GM12878 (cell line): ENCODE measurements around the gene ZNF79. TPM values are rescaled to one million over a fixed set of nuclear protein-coding genes. Genes with fewer than 3 reads are reported as not detected.

ENCODE experiments used
- ATAC-seq: fragments of 200-7000 bp; cut with Tn5 transposase; 3 replicates; pipeline ENCODE4 v1.9.1; 2020; ENCODE audit warnings: mild to moderate bottlenecking, moderate library complexity
- BruUV-seq: library from RNA; stranded (reverse); fragments of 400-500 nt; replicated peaks from 2 replicates; lab custom pipeline; 2021; lab: Mats Ljungman, UMichigan
- CTCF ChIA-PET: fragments of 300-600 bp; sonication (Branson Sonifier 250); formaldehyde crosslinking; extraction: SDS; loops from one replicate; lab custom pipeline; 2021; ENCODE audit warnings: inconsistent platforms; lab: Yijun Ruan, JAX
- POLR2A ChIA-PET: fragments of 350-600 bp; formaldehyde crosslinking; extraction: SDS; loops from one replicate; lab custom pipeline; 2021; ENCODE audit warnings: inconsistent platforms; lab: Charles Lee
- RAD21 ChIA-PET: fragments of 300-600 bp; sonication (Branson Sonifier 250); formaldehyde crosslinking; loops from one replicate; lab custom pipeline; 2023; ENCODE audit warnings: antibody characterized with exemption; ENCODE audit not compliant: unreplicated experiment; lab: Charles Lee
- SMC1A ChIA-PET: fragments of 300-600 bp; sonication (Branson Sonifier 250); formaldehyde crosslinking; loops from one replicate; lab custom pipeline; 2023; ENCODE audit not compliant: unreplicated experiment, uncharacterized antibody; lab: Charles Lee
- DNase-seq: peaks from one replicate; pipeline ENCODE4 v3.0.0-alpha.2; 2011; ENCODE audit warnings: low read depth, low spot score
- FAIRE-seq: peaks from 3 replicates; lab custom pipeline; 2011; peaks lifted over from hg19 to GRCh38; lab: Jason Lieb, UNC
- H2AFZ ChIP-seq: 2 replicates; pipeline ENCODE4 v1.6.0; 2011; ENCODE audit warnings: low read depth, low read length, control low read depth; ENCODE audit not compliant: control insufficient read depth
- H3K27ac ChIP-seq: 2 replicates; pipeline ENCODE4 v1.5.1; 2011; ENCODE audit warnings: control low read depth; ENCODE audit not compliant: control insufficient read depth, insufficient read depth
- H3K27me3 ChIP-seq, 2 experiments: replicated peaks in 1 of 2; 2 replicates each; pipeline versions ENCODE4 v1.6.0 to v1.6.1; 2011; ENCODE audit warnings: low read length in 1 of 2; ENCODE audit not compliant: control insufficient read depth in 2 of 2, insufficient read depth in 2 of 2
- H3K36me3 ChIP-seq, 2 experiments: 2 replicates each; pipeline ENCODE4 v1.5.1; 2011; ENCODE audit warnings: low read length in 1 of 2; ENCODE audit not compliant: control insufficient read depth in 2 of 2, insufficient read depth in 2 of 2
- H3K4me1 ChIP-seq: 2 replicates; pipeline ENCODE4 v1.6.1; 2011; ENCODE audit warnings: mild to moderate bottlenecking, low read length, moderate library complexity, mixed read lengths; ENCODE audit not compliant: control insufficient read depth, insufficient read depth
- H3K4me2 ChIP-seq: 2 replicates; pipeline ENCODE4 v1.6.0; 2011; ENCODE audit warnings: control low read depth; ENCODE audit not compliant: control insufficient read depth, insufficient read depth
- H3K4me3 ChIP-seq: fragments of 200-600 bp; sonication (generic); 2 replicates; pipeline ENCODE4 v1.5.1; 2016
- H3K79me2 ChIP-seq: 2 replicates; pipeline ENCODE4 v1.6.0; 2011; ENCODE audit warnings: low read length; ENCODE audit not compliant: control insufficient read depth, insufficient read depth
- H3K9ac ChIP-seq: 2 replicates; pipeline ENCODE4 v1.8.0; 2011; ENCODE audit warnings: low read length, control low read depth, mixed read lengths; ENCODE audit not compliant: control insufficient read depth, insufficient read depth
- H3K9me3 ChIP-seq: replicated peaks from 3 replicates; pipeline ENCODE4 v1.5.1; 2011; ENCODE audit warnings: mild to moderate bottlenecking, low read length; ENCODE audit not compliant: control insufficient read depth, insufficient read depth
- H4K20me1 ChIP-seq: 2 replicates; pipeline ENCODE4 v1.6.0; 2011; ENCODE audit not compliant: control insufficient read depth, insufficient read depth
- BCL11A ChIP-seq: IDR thresholded peaks from 2 replicates; pipeline ENCODE4 v1.6.1; 2011; ENCODE audit warnings: low read depth, low read length
- BCL3 ChIP-seq: IDR thresholded peaks from 2 replicates; pipeline ENCODE4 v1.6.1; 2011; ENCODE audit warnings: borderline replicate concordance, low read depth, mild to moderate bottlenecking, moderate library complexity, low read length; ENCODE audit not compliant: insufficient read depth, poor library complexity, severe bottlenecking
- CBX5 ChIP-seq: sonication (generic); IDR thresholded peaks from 2 replicates; pipeline ENCODE4 v1.6.1; 2016; ENCODE audit warnings: low read depth, moderate library complexity, mild to moderate bottlenecking, inconsistent platforms
- E2F4 ChIP-seq: IDR thresholded peaks from 2 replicates; pipeline ENCODE4 v1.6.1; 2012; ENCODE audit warnings: low read depth, low read length, improper control_type of control experiment
- FOS ChIP-seq: IDR thresholded peaks from 3 replicates; pipeline ENCODE4 v1.6.1; 2011; ENCODE audit warnings: borderline replicate concordance; ENCODE audit not compliant: insufficient read length; ENCODE audit errors: extremely low read depth
- HCFC1 ChIP-seq: fragments of 150-350 bp; IDR thresholded peaks from 2 replicates; pipeline ENCODE4 v1.6.1; 2014; ENCODE audit warnings: low read length
- HDGF ChIP-seq: fragments of 450-650 bp; IDR thresholded peaks from 2 replicates; pipeline ENCODE4 v1.6.1; 2016; ENCODE audit warnings: antibody characterized with exemption
- HSF1 ChIP-seq: fragments of 150-350 bp; IDR thresholded peaks from 2 replicates; pipeline ENCODE4 v1.6.1; 2014; ENCODE audit warnings: mild to moderate bottlenecking, low read depth, low read length
- KLF5 ChIP-seq: fragments of 450-650 bp; IDR thresholded peaks from 2 replicates; pipeline ENCODE4 v1.6.1; 2014; ENCODE audit warnings: mild to moderate bottlenecking; ENCODE audit not compliant: partially characterized antibody
- LARP7 ChIP-seq: fragments of 450-650 bp; IDR thresholded peaks from 2 replicates; pipeline ENCODE4 v1.6.1; 2017; ENCODE audit warnings: mild to moderate bottlenecking
- MEF2B ChIP-seq: fragments of 450-650 bp; IDR thresholded peaks from 2 replicates; pipeline ENCODE4 v1.6.1; 2018; ENCODE audit warnings: mild to moderate bottlenecking, moderate library complexity; ENCODE audit not compliant: partially characterized antibody, poor library complexity, severe bottlenecking
- NR2C2 ChIP-seq: IDR thresholded peaks from 2 replicates; pipeline ENCODE4 v1.6.1; 2011; ENCODE audit warnings: borderline replicate concordance, low read depth; ENCODE audit not compliant: control insufficient read depth, insufficient read length
- NRF1 ChIP-seq: conservative IDR thresholded peaks from 2 replicates; pipeline ENCODE4 v1.6.1; 2011; ENCODE audit warnings: mild to moderate bottlenecking, low read depth, low read length, improper control_type of control experiment
- SIX5 ChIP-seq: IDR thresholded peaks from 2 replicates; pipeline ENCODE4 v1.6.1; 2011; ENCODE audit warnings: mild to moderate bottlenecking, low read depth, low read length, moderate library complexity; ENCODE audit not compliant: severe bottlenecking
- STAT3 ChIP-seq: IDR thresholded peaks from 2 replicates; pipeline ENCODE4 v1.6.1; 2011; ENCODE audit warnings: low read depth, low read length, improper control_type of control experiment
- TAF1 ChIP-seq: IDR thresholded peaks from 2 replicates; pipeline ENCODE4 v1.6.1; 2011; ENCODE audit warnings: mild to moderate bottlenecking, low read depth, low read length, borderline replicate concordance
- TCF12 ChIP-seq: IDR thresholded peaks from 2 replicates; pipeline ENCODE4 v1.6.1; 2011; ENCODE audit warnings: low read depth, mild to moderate bottlenecking, low read length
- ZNF207 ChIP-seq: fragments of 450-650 bp; IDR thresholded peaks from 2 replicates; pipeline ENCODE4 v1.6.1; 2014; ENCODE audit warnings: antibody characterized with exemption, mild to moderate bottlenecking, borderline replicate concordance
- WGBS: methylation state at CpG from one replicate; pipeline ENCODE4 v1.1.6; 2016; ENCODE audit warnings: low lambda C conversion rate; ENCODE audit not compliant: insufficient replicate concordance, insufficient coverage; ENCODE audit errors: missing lambda C conversion rate; 5-methylcytosine and 5-hydroxymethylcytosine counted together
- in situ Hi-C: fragments of 300-500 bp; cut with MboI; formaldehyde crosslinking; loops from 9 replicates; pipeline ENCODE4 v1.14.3; 2018; ENCODE audit warnings: mixed read lengths
- intact Hi-C: fragments of 100-400 bp; cut with micrococcal nuclease; formaldehyde crosslinking; loops from one replicate; pipeline ENCODE4 v1.14.2; 2022; ENCODE audit not compliant: unreplicated experiment
- polyA plus RNA-seq, 11 experiments: library from polyadenylated mRNA; depleted of rRNA in 4 of 11; unstranded in 6 of 11; stranded (reverse) in 5 of 11; fragments of >200 nt; fragmentation: Nextera tagmentation in 4 of 11; fragmentation: Illumina TruSeq in 1 of 11; extraction: Ambion mirVana in 4 of 11; extraction: Trizol in 1 of 11; gene quantifications; 1 replicate in 1 of 11; 2 replicates in 10 of 11; pipeline versions ENCODE4 v1.2.1 to v1.2.3, GENCODE V29; 2011 to 2016; ENCODE audit warnings: inconsistent platforms in 2 of 11, missing spikeins in 2 of 11, low read depth in 1 of 11
- total RNA-seq, 4 experiments: library from RNA; depleted of rRNA in 3 of 4; stranded (reverse); fragments of >200 nt in 3 of 4; fragmentation: Illumina TruSeq in 1 of 4; extraction: Trizol in 1 of 4; gene quantifications; 2 replicates each; pipeline versions ENCODE4 v1.2.1 to v1.2.3, GENCODE V29; 2013 to 2021

Gene ZNF79
- total and polyA plus RNA-seq, 10 of the 15 experiments (the other 5 are each of a cell fraction or from before 2014, with no cell fraction given) = 1.8 to 14.1 (median 11.7) TPM

GRCh38 chr9:127455324-127455992 is 31.3 kb downstream of the ZNF79 start:
- Histone ChIP-seq H3K27ac (no peak overlapping the region), H3K36me3 (peaks cover 0 to 5% of the 10 kb centered on the region in 2 experiments; a peak in 3 of 4 replicates), H2AFZ (peak overlapping the region; percentile 11), H3K4me3 (no peak overlapping the region), H3K9ac (no peak overlapping the region), H3K79me2 (peaks cover 19% of the 10 kb centered on the region), H3K27me3 (no peaks in the 10 kb centered on the region), H4K20me1 (no peaks in the 10 kb centered on the region), H3K9me3 (no peaks in the 10 kb centered on the region), H3K4me2 (peak overlapping the region; percentile 60), H3K4me1 (peaks cover 6% of the 10 kb centered on the region; the same call in 1 of the 2 replicates)
- FAIRE-seq = no peak
- in situ Hi-C loops (no loop called here), intact Hi-C loops (loop anchor here (10.0 kb wide), 1 partner anchor 241 kb away; no protein-coding TSS in a partner anchor)
- POLR2A ChIA-PET = interaction anchor here (0.5 to 1.3 kb wide), 7 partner anchors 26 to 1995 kb away, joined by 3 to 5 read pairs (median 4); partner anchors contain the start of genes SH2D3C, SLC2A8 and ZNF79
- no TSS peak for BruUV-seq
- ATAC-seq = peak; percentile 10; the same call in 1 of the 3 replicates
- CTCF ChIA-PET = interaction anchor here (0.8 to 2.0 kb wide), 25 partner anchors 9 to 541 kb away, joined by 3 to 8 read pairs (median 4); partner anchors contain the start of genes RALGPS1, SLC2A8 and ZNF79
- RAD21 ChIA-PET = interaction anchor here (0.5 to 1.5 kb wide), 6 partner anchors 34 to 225 kb away, joined by 3 to 6 read pairs (median 4); partner anchors contain the start of gene SLC2A8
- 12% methylated on average over 6 of the region's 6 CpGs for WGBS
- no peak for DNase-seq
- SMC1A ChIA-PET = interaction anchor here (0.6 to 1.6 kb wide), 12 partner anchors 11 to 515 kb away, joined by 3 to 7 read pairs (median 4); partner anchors contain the start of gene ZNF79
- TF ChIP-seq STAT3 (no peak), HCFC1 (peak; percentile 56), NRF1 (no peak), TAF1 (peak; percentile 49; the same call in 1 of the 2 replicates), TCF12 (0 out of 2 replicates have a peak, but pooled peaks have one; percentile 37), NR2C2 (no peak), LARP7 (no peak), KLF5 (no peak), FOS (no peak), E2F4 (no peak), SIX5 (peak; percentile 44), ZNF207 (no peak), HDGF (no peak), HSF1 (no peak), MEF2B (no peak), BCL11A (no peak), BCL3 (no peak), CBX5 (no peak)
